ENCODE results near the gene GRK5. TPM values are rescaled to one million over a fixed set of nuclear protein-coding genes. Genes with fewer than 3 reads are reported as not detected.

Gene GRK5
- total and polyA plus RNA-seq, 9 of the 15 experiments (the other 6 are each of a cell fraction or from before 2014, with no cell fraction given): 0.46 to 0.83 (median 0.67) TPM; not detected in 2

DNA sequence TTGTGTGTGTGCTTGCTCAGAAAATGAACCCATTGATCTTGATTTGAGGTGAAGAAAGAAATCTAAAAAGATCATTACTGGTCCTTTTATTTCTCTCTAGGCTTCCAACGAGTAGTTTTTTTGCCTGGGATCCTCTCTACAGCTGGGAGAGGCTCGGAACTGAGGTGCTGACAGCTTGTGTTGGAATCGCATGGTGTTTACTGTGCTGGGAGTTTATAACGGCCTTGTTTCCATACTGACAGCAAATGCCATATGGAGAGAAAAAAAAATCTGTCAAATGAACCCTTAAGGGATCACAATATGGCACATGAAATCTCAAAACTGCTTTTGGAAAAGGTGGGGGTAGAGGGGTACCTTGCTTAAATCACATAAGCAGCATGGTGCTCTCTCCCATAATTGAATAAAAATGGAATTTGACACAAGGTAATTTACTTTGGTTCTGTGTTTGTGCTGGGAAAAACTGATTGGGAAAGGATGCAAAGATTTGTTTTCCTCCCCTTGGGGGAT is 170.1 kb downstream of the GRK5 start:
- intact Hi-C loops (cut with micrococcal nuclease) (no loop called here), in situ Hi-C loops (cut with MboI) (no loop called here)
- H3K4me3 ChIP-seq: no peak overlapping the region
- WGBS (ENCODE audit: insufficient coverage, low coverage, missing lambda C conversion rate): 9% methylated on average over 4 of the region's 4 CpGs
- H2AFZ ChIP-seq (ENCODE audit: low read depth, low read length): no peak overlapping the region
- no peak overlapping the region for H3K4me2 ChIP-seq (ENCODE audit: insufficient read depth, low read length)
- no peaks in the 10 kb centered on the region for H3K36me3 ChIP-seq (ENCODE audit: control insufficient read depth, insufficient read depth, low read length)
- H3K79me2 ChIP-seq (ENCODE audit: control insufficient read depth, insufficient read depth, low read length): no peaks in the 10 kb centered on the region
- H3K27ac ChIP-seq (ENCODE audit: extremely low read depth, low read depth, low read length): no peak overlapping the region
- H3K9me1 ChIP-seq (ENCODE audit: control insufficient read depth, insufficient read depth, low read length): no peaks in the 10 kb centered on the region
- ATAC-seq (no peak), DNase-seq (ENCODE audit: extremely low read depth in 1 of 4, low spot score in 3 of 4) (no peak), FAIRE-seq (no peak)
- H3K4me1 ChIP-seq (replicated peaks in 1 of 2; ENCODE audit: control insufficient read depth in 2 of 2, insufficient read depth in 2 of 2, low read length in 2 of 2): peaks cover 0 to 4% of the 10 kb centered on the region in 2 experiments; a peak in 2 of 5 replicates
- no TSS peak for BruUV-seq (replicated peaks)
- no peak overlapping the region for H3K9ac ChIP-seq (ENCODE audit: insufficient read depth in 1 of 2, low read depth in 2 of 2, low read length in 2 of 2)
- POLR2A ChIA-PET: no interaction called here
- H4K20me1 ChIP-seq (replicated peaks; ENCODE audit: control insufficient read depth, insufficient read depth, low read length): no peaks in the 10 kb centered on the region
- CTCF ChIA-PET (ENCODE audit: low intra/inter-chr PET ratio): no interaction called here
- H3K27me3 ChIP-seq (ENCODE audit: control insufficient read depth in 2 of 2, insufficient read depth in 2 of 2, low read length in 2 of 2): peaks cover 2 to 23% of the 10 kb centered on the region in 2 experiments; a peak in 3 of 5 replicates
- H3K9me3 ChIP-seq (replicated peaks; ENCODE audit: control insufficient read depth, insufficient read depth, low read depth, low read length): no peaks in the 10 kb centered on the region
- TF ChIP-seq HDGF (IDR thresholded peaks at IDR 0.05): no peak
- no peak for TF ChIP-seq DNMT1 (IDR thresholded peaks at IDR 0.05)
- TF ChIP-seq AFF4 (CRISPR knock-in tag; IDR thresholded peaks at IDR 0.05): no peak
- TF ChIP-seq NCOA4 (IDR thresholded peaks at IDR 0.05; ENCODE audit: partially characterized antibody): no peak
- TF ChIP-seq TAF1 (IDR thresholded peaks at IDR 0.05; ENCODE audit: control insufficient read depth, extremely low read depth, insufficient read depth, low read length, severe bottlenecking): no peak
- TF ChIP-seq, protein P1, sequence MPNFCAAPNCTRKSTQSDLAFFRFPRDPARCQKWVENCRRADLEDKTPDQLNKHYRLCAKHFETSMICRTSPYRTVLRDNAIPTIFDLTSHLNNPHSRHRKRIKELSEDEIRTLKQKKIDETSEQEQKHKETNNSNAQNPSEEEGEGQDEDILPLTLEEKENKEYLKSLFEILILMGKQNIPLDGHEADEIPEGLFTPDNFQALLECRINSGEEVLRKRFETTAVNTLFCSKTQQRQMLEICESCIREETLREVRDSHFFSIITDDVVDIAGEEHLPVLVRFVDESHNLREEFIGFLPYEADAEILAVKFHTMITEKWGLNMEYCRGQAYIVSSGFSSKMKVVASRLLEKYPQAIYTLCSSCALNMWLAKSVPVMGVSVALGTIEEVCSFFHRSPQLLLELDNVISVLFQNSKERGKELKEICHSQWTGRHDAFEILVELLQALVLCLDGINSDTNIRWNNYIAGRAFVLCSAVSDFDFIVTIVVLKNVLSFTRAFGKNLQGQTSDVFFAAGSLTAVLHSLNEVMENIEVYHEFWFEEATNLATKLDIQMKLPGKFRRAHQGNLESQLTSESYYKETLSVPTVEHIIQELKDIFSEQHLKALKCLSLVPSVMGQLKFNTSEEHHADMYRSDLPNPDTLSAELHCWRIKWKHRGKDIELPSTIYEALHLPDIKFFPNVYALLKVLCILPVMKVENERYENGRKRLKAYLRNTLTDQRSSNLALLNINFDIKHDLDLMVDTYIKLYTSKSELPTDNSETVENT (CRISPR knock-in tag; IDR thresholded peaks at IDR 0.05): no peak
- no peak for TF ChIP-seq ZNF695 (CRISPR knock-in tag; IDR thresholded peaks at IDR 0.05)
- TF ChIP-seq SMC3 (conservative IDR thresholded peaks at IDR 0.05; ENCODE audit: insufficient read depth, low read depth, low read length): no peak
- TF ChIP-seq ZNF449 (CRISPR knock-in tag; IDR thresholded peaks at IDR 0.05): no peak
- no peak for TF ChIP-seq ZZZ3 (IDR thresholded peaks at IDR 0.05)
- TF ChIP-seq KLF6 (CRISPR knock-in tag; IDR thresholded peaks at IDR 0.05; ENCODE audit: borderline replicate concordance): no peak
- no peak for TF ChIP-seq FIP1L1 (IDR thresholded peaks at IDR 0.05; ENCODE audit: low read depth, low read length, poor library complexity, severe bottlenecking)
- TF ChIP-seq ASH1L (IDR thresholded peaks at IDR 0.05; ENCODE audit: borderline replicate concordance, low read depth, partially characterized antibody): no peak
- TF ChIP-seq FUS (optimal IDR thresholded peaks at IDR 0.05; ENCODE audit: low read depth, low read length): no peak

Measured in K562 (cell line).